Effector memory CD4-positive, alpha-beta T cell (primary cell): ENCODE measurements around the gene PLP2.
"Not testable (repeated sequence)": the region's sequence is repeated elsewhere in the genome, so short reads cannot be mapped to it uniquely, and the experiment has no call there.

Experiments
- DNase-seq, 3 donors: peaks; one replicate each; pipeline ENCODE4 v3.0.0-alpha.2; 2020
- H3K27ac ChIP-seq: 2 replicates; pipeline ENCODE4 v1.7.0; 2013; ENCODE audit warnings: mild to moderate bottlenecking, low read length, moderate library complexity; ENCODE audit not compliant: insufficient read depth, poor library complexity, severe bottlenecking
- H3K27me3 ChIP-seq: replicated peaks from 2 replicates; pipeline ENCODE4 v1.7.0; 2013; ENCODE audit warnings: mild to moderate bottlenecking, low read length; ENCODE audit not compliant: insufficient read depth, control insufficient read depth, poor library complexity, severe bottlenecking
- H3K36me3 ChIP-seq: 2 replicates; pipeline ENCODE4 v1.7.0; 2013; ENCODE audit warnings: mild to moderate bottlenecking, low read length, moderate library complexity; ENCODE audit not compliant: control insufficient read depth, insufficient read depth
- H3K4me1 ChIP-seq: 2 replicates; pipeline ENCODE4 v1.7.0; 2013; ENCODE audit warnings: low read length, mild to moderate bottlenecking; ENCODE audit not compliant: control insufficient read depth, insufficient read depth, poor library complexity, severe bottlenecking
- H3K4me3 ChIP-seq: 2 replicates; pipeline ENCODE4 v1.7.0; 2013; ENCODE audit warnings: low read length, low read depth, mild to moderate bottlenecking; ENCODE audit not compliant: insufficient read depth, poor library complexity, severe bottlenecking
- H3K9me3 ChIP-seq: 2 replicates; pipeline ENCODE4 v1.7.0; 2013; ENCODE audit warnings: mild to moderate bottlenecking, low read length, moderate library complexity; ENCODE audit not compliant: control insufficient read depth
- total RNA-seq, 3 donors: gene quantifications; one replicate each; lab custom pipeline; 2026; lab: John Stamatoyannopoulos, UW

Gene PLP2
- 82.1 to 96.0 (median 95.1) reads per million in 3 donors for total RNA-seq

- Histone ChIP-seq H3K27ac (peak within 1 kb of the TSS; percentile 73), H3K9me3 (no peaks in the 10 kb centered on the region), H3K27me3 (no peaks in the 10 kb centered on the region), H3K36me3 (no peaks in the 10 kb centered on the region), H3K4me1 (peaks cover 8% of the 10 kb centered on the region), H3K4me3 (peak within 1 kb of the TSS; percentile 62)
- DNase-seq: peak; percentile 62 to 63 (median 63)
Measured at GRCh38 chrX:49171752-49172279, at the start of gene PLP2. Gene PLP2 (plus strand): TSS chrX:49171898. CDS start chrX:49172001, 103 bp downstream.

- Histone ChIP-seq H3K27ac (peak overlapping the region; percentile 88), H3K27me3 (no peaks in the 10 kb centered on the region), H3K4me3 (peak overlapping the region; percentile 74), H3K9me3 (no peaks in the 10 kb centered on the region), H3K36me3 (no peaks in the 10 kb centered on the region), H3K4me1 (peaks cover 10% of the 10 kb centered on the region)
- DNase-seq: no peak
Measured at GRCh38 chrX:49122499-49122898, 49.2 kb upstream of the PLP2 start.

GRCh38 chrX:49127742-49128258 lies 43.9 kb upstream of the PLP2 start:
- not testable (repeated sequence) for DNase-seq, H3K27me3 ChIP-seq, H3K4me1 ChIP-seq, H3K9me3 ChIP-seq, H3K4me3 ChIP-seq, H3K27ac ChIP-seq, H3K36me3 ChIP-seq

- no peak for DNase-seq
- Histone ChIP-seq H3K9me3 (no peaks in the 10 kb centered on the region), H3K4me1 (no peaks in the 10 kb centered on the region), H3K36me3 (no peaks in the 10 kb centered on the region), H3K4me3 (no peak overlapping the region), H3K27ac (no peak overlapping the region), H3K27me3 (no peaks in the 10 kb centered on the region)
Measured at GRCh38 chrX:49129427-49129826, 42.3 kb upstream of the PLP2 start.

GRCh38 chrX:49132275-49132674 lies 39.4 kb upstream of the PLP2 start:
- not testable (repeated sequence) for DNase-seq, H3K36me3 ChIP-seq, H3K4me3 ChIP-seq, H3K9me3 ChIP-seq, H3K27ac ChIP-seq, H3K4me1 ChIP-seq, H3K27me3 ChIP-seq

GRCh38 chrX:49133759-49134158 lies 37.9 kb upstream of the PLP2 start:
- Histone ChIP-seq H3K9me3 (no peaks in the 10 kb centered on the region), H3K4me1 (no peaks in the 10 kb centered on the region), H3K27ac (no peak overlapping the region), H3K36me3 (no peaks in the 10 kb centered on the region), H3K4me3 (no peak overlapping the region), H3K27me3 (no peaks in the 10 kb centered on the region)
- DNase-seq: no peak

- no peak for DNase-seq
- no peak overlapping the region for H3K4me3 ChIP-seq
- no peaks in the 10 kb centered on the region for H3K36me3 ChIP-seq
- H3K27ac ChIP-seq: no peak overlapping the region
- H3K27me3 ChIP-seq: no peaks in the 10 kb centered on the region
- peaks cover 4% of the 10 kb centered on the region for H3K9me3 ChIP-seq
- no peaks in the 10 kb centered on the region for H3K4me1 ChIP-seq
Measured at GRCh38 chrX:49137492-49137891, 34.2 kb upstream of the PLP2 start.

GRCh38 chrX:49139713-49140112 lies 32.0 kb upstream of the PLP2 start:
- no peak for DNase-seq
- H3K27me3 ChIP-seq: no peaks in the 10 kb centered on the region
- H3K4me1 ChIP-seq: no peaks in the 10 kb centered on the region
- H3K27ac ChIP-seq: no peak overlapping the region
- no peak overlapping the region for H3K4me3 ChIP-seq
- peaks cover 4% of the 10 kb centered on the region for H3K9me3 ChIP-seq
- no peaks in the 10 kb centered on the region for H3K36me3 ChIP-seq

- H3K9me3 ChIP-seq, DNase-seq, H3K27me3 ChIP-seq, H3K4me3 ChIP-seq, H3K27ac ChIP-seq, H3K36me3 ChIP-seq, H3K4me1 ChIP-seq: not testable (repeated sequence)
Measured at GRCh38 chrX:49142264-49142663, 29.4 kb upstream of the PLP2 start.

- not testable (repeated sequence) for H3K4me1 ChIP-seq, H3K27ac ChIP-seq, H3K4me3 ChIP-seq, H3K36me3 ChIP-seq, H3K9me3 ChIP-seq, H3K27me3 ChIP-seq, DNase-seq
Measured at GRCh38 chrX:49143154-49143553, 28.5 kb upstream of the PLP2 start.
